ENCODE data around the gene ARID5A.

DNA sequence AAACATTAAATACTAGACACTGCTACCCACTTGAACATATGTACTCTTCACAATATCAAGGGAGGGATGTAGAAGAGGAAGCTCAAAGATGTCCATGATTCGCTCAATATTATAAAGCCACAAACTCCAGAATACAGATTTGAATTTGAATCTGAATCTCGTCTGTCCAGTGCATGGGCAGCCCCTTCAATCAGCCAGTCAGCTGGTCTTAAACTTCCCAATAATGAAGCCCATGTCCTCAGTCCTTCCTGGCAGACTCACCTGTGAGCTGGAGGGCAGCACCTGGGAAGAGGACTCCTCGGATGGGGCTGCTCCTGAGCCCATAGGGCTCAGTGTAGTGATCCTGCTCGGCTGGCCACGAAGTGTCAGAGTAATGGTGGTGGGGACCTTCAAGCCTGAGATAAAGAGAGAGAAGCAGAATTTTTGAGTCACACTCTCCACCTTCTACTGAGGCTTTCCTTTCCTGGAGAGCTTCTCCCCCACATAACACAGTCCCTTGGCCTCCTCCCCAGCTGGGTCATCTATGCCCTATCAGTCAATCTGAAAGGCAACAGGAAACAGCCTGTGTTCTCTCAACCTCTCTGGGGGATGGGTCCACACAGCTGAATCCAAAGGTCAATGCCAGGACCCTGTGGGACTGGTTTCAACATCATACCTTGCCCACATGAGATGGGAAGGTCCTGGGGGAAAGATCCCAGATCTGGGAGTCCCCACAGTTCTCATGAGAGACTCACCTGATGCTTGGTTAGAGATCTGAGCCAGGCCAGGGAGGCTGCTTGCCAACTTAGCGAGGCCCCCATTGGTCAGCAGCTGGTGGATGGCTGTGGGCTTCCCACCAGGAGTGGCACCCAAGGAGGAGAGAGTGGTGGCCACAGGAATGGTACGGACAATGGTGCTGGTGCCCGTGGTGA is 65.1 kb downstream of the ARID5A start:
- TF ChIP-seq POLR2A (IDR thresholded peaks at IDR 0.05) (no peak), EP300 (IDR thresholded peaks at IDR 0.05) (no peak)
